HG03025 (cell line): ENCODE measurements around the gene IQGAP3.

Source experiments
- ATAC-seq: cut with Tn5 transposase; IDR thresholded peaks from one replicate; pipeline ENCODE4 v1.9.1; 2021; ENCODE audit warnings: mild to moderate bottlenecking, moderate library complexity; ENCODE audit not compliant: unreplicated experiment, low FRiP score

IQGAP3 gene

DNA sequence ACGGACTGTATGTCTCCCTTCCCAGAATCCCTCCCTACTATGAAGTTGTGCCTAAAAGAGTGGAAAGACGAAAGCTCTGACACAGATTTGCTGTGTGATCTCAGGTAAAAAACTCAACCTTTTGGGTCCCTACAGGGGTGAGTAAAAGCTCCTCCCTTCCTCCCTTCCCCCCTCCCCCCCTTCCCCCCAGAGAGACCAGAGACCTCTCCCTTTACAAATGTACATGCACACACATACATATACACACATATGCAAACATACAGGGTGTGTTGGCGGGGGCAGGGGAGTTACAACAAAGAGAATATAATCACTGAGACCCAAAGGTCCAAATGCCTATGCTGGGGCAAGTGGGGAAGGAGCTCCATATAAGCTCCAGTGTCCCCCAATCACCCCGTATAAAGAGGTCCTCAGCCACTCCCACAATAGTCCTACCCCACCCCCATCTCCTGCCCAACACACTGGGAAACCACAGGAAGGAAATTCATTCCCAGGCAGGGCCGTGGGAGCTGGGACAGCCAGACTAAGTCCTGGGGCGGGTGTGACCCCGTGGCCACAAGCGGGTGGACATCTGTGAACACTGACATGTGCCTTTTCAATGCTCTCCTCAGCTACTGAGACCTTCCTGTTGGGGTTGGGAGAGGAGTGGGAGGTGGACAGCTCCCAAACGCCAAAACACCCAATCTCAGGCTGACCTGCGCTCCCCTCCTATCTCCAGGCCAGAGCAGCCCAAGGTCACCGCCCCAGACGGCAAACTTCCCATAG lies 73.8 kb downstream of the IQGAP3 start:
- no peak for ATAC-seq

GRCh38 chr1:156497743-156498431 lies 74.5 kb downstream of the IQGAP3 start:
- ATAC-seq, result no peak

DNA sequence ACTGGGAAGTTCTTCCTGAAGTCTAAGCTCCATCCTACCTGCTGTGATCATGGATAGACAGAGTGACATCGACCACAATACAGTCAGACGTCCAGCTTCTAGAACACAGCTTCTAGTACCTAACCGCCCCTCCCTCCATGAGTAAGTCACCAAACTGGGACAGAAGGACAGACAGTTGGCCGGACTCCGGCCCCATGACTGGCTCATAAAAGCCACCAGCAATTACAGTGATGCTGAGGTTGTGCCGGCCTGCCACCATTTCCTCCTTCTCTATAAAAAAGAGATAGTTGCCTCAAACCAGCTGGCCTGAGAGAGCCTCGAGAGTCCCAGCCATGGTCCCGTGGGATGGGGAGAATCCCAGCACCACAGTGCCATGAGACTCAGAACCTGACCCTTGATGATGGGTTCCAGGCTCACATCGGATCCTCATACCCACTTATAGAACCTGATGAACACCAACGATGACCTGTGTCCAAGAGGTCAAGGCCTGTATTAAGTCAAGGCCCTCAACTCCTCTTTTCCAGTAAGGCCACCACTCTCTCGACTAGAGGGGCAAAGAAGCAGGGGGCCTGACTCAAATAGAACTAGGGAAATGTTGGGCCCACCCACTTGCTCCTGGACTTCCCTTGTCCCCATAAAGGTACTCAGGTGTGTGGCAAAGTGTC lies 75.2 kb downstream of the IQGAP3 start:
- no peak for ATAC-seq

DNA sequence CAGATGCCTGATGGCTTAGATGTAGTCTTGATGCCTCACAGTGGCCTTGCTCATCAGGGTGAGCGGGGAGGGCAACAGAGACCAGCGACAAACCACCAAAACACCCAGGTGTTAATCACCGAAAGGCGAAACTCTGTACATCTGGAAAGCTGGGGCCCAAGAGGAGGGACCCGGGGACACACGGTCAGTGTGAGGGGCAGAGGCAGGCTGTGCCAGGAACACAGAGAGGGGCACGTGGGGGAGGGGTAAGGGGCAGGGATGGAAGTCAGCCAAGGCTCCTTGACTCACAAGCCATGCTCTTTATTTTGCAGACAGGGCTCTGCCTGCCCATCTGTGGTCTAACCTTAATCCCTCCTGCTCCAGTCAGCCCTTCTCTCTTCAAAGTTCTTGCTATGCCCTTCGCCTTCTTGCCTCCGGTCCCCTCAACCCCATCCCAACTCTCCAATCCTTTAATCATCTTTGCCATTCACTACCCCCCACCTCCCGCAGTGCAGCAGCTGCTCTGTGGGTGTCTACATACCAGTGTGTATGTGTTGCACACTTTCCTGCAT lies 76.1 kb downstream of the IQGAP3 start:
- ATAC-seq, result no peak

GRCh38 chr1:156495401-156496140 lies 76.8 kb downstream of the IQGAP3 start:
- ATAC-seq, result no peak

GRCh38 chr1:156494309-156494895 lies 78.0 kb downstream of the IQGAP3 start:
- ATAC-seq, result no peak

DNA sequence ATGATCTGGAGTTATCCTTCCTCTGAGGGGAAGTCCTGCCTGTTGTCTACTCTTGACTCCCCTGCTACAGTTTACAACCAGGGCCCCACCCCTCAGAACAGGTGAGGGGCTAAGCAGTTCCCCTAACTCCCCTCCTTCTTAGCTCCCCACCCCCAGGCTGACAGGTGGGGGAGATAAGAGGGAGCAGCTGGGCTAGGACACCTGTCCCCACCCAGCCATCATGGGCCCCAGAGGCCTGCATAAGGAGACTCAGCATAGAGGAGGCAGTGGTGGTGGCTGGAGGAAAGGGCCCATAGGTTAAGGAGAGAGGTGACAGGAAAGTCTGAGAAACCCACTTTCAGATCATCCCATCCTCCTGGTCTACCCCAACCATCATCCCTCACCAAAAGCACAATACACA lies 78.6 kb downstream of the IQGAP3 start:
- no peak for ATAC-seq

GRCh38 chr1:156493154-156493631 lies 79.2 kb downstream of the IQGAP3 start:
- ATAC-seq, result no peak

DNA sequence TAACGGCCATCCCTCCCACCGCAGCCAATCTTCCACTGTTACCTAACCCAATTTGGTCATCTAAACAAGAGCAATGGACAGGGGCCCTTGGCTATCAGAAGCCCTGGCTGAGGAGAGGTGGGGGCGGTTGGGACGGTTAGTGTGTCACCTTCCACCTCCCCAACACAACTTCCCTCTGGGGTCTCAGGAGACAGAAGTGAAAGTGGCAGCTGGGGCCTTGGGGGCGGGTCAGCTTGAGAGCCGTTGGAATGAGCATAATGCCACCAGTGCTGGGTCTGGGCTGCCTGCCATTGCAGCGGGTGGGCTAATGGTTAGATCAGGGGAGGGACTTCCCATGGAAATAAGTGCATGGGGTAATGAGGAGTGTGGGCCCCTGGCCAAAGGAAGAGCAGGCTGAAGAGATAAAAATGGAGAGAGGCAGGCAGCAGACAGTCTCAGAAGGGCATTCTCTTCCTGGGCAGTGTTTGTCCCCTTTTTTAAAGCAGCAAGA lies 79.7 kb downstream of the IQGAP3 start:
- no peak for ATAC-seq

GRCh38 chr1:156492013-156492590 lies 80.3 kb downstream of the IQGAP3 start:
- no peak for ATAC-seq

DNA sequence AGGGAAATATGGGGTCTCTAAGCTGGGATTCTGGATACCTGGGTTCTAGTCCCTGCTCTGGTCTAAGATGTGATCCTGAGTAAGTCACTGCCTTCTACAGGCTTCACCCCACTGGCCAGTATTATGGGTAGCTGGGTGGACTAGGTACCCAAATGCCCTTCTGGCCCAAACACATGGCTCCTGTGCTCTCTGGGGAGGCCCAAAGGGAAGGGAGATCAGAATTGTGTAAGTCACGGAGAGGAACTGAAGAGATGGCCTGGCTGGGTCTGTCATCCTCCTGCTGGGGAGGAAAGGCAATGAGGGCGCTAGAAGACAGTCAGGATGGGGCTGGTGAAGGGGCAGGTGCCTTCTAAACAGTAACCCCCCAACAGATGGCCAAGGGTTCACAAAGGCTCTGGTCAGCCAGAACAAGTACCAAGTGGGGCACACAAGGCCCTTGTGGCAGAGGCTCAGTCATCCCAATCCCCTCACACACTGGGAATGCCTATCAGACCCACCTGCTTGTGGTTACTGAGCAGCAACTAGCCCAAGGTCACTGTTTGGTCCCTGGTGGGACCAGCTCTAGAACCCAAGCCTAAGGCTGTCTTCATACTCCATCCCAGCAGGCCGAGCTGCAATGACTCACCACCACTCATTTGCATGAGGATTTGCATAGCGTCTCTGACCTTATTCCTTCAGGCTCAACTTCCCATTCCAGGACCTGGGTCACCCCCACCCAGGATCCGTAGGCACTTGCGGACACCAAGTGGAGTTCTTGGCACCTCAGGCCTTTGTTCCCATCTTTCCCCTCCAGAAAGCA lies 81.0 kb downstream of the IQGAP3 start:
- no peak for ATAC-seq

DNA sequence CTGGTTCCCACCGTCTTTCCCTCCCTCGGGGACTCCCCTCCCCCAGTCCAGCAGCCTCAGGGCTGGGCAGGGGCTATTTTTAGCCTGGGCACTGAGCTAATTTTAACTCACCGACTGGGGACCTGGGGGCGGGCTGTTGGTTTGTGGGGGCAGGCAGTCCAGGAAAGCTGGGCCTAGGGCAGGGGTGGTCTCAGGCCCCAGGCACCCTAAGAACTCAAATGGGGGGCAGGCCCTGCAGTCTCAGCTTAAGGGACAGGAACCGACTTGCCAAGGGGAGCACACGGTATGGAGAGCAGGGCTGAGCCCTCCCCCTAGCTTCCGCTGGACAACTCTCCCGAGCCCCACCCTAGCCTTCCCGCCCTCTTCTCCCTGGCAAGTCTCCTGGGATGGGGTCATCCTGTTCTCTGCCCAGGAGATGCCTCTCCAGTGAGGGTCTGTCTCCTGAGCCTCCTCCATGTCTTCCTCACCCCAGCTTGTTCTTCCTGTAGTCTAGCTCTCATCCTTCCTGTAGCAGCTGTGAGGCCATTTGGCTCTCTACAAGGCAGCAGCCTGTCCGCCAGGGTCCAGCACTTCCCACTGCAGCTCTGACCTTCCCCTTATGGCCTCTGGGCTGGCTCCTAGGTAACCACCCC lies 81.8 kb downstream of the IQGAP3 start:
- no peak for ATAC-seq

- ATAC-seq, result no peak
Observed at GRCh38 chr1:156489935-156490293, 82.5 kb downstream of the IQGAP3 start.

- no peak for ATAC-seq
Observed at GRCh38 chr1:156489166-156489934, 83.0 kb downstream of the IQGAP3 start.

DNA sequence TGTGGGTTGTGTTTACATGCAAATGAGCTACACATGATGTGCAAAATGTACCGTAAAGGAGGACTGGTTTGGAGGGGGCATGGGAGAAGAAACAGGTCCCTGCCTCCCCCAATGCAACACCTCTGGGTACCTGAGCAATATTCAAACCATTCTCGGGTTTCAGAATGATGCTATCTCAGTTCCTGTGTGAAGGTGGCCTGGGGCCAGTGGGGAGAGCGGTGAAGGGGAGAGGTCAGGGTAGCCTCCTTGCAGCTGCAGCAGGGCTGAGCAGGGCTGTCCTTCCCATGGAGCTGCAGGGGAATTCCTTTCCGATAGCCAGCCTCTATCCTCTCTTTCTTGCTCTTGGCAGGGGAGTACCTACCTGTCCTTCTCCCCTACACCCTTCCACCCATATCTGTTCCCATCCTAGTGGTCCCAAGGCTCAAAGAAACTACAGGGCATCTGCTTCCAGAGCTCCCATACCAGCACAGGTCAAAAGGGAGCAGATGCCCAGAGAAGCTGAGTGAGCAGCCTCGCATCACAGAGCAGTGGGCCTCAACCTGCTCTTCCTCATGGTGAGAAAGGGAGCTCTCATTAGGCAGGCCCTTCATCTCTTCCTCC lies 83.7 kb downstream of the IQGAP3 start:
- ATAC-seq, result no peak

GRCh38 chr1:156487862-156488261 lies 84.5 kb downstream of the IQGAP3 start:
- ATAC-seq, result no peak
